HepG2 (cell line): ENCODE data around the gene ANKRD12. TPM values are rescaled to one million over a fixed set of nuclear protein-coding genes. Genes with fewer than 3 reads are reported as not detected.

Source experiments
- JARID2 ChIP-seq: sonication (generic); formaldehyde crosslinking; IDR thresholded peaks from 2 replicates; pipeline ENCODE4 v1.8.1; 2023; ENCODE audit warnings: missing genetic modification reagents, inconsistent platforms; ENCODE audit not compliant: insufficient replicate concordance
- MBD4 ChIP-seq: IDR thresholded peaks from 2 replicates; pipeline ENCODE4 v1.6.1; 2012; ENCODE audit warnings: low read length, inconsistent platforms, borderline replicate concordance
- RFX3 ChIP-seq: IDR thresholded peaks from 2 replicates; pipeline ENCODE4 v1.6.1; 2016; ENCODE audit warnings: missing biosample characterization, missing genetic modification reagents
- SMAD9 ChIP-seq: sonication (generic); formaldehyde crosslinking; IDR thresholded peaks from 2 replicates; pipeline ENCODE4 v1.5.1; 2020; ENCODE audit warnings: mild to moderate bottlenecking, missing genetic modification reagents
- STAG1 ChIP-seq: sonication (generic); formaldehyde crosslinking; IDR thresholded peaks from 2 replicates; pipeline ENCODE4 v1.4.0; 2020; ENCODE audit warnings: missing genetic modification reagents
- ZNF383 ChIP-seq: sonication (generic); formaldehyde crosslinking; IDR thresholded peaks from 2 replicates; pipeline ENCODE4 v1.4.0; 2020; ENCODE audit warnings: missing genetic modification reagents, mild to moderate bottlenecking, borderline replicate concordance
- polyA plus RNA-seq, 8 experiments: library from polyadenylated mRNA; depleted of rRNA in 3 of 8; stranded (reverse) in 7 of 8; unstranded in 1 of 8; fragments of >200 nt; fragmentation: Illumina TruSeq in 4 of 8; extraction: Trizol in 4 of 8; gene quantifications; 2 replicates each; pipeline versions ENCODE4 v1.2.1 to v1.2.3, GENCODE V29; 2011 to 2016; ENCODE audit warnings: low read depth in 4 of 8, missing spikeins in 1 of 8, mixed read lengths in 1 of 8; ENCODE audit not compliant: insufficient read depth in 1 of 8
- total RNA-seq, 5 experiments: library from RNA; depleted of rRNA; stranded (reverse); fragments of >200 nt; fragmentation: Illumina TruSeq; extraction: Trizol; gene quantifications; 2 replicates each; pipeline ENCODE4 v1.2.3, GENCODE V29; 2016; ENCODE audit warnings: low read depth in 1 of 5
- TF ChIP-seq, protein P1 (sequence below): sonication (generic); formaldehyde crosslinking; IDR thresholded peaks from 2 replicates; pipeline ENCODE4 v1.4.0; 2020; ENCODE audit warnings: missing genetic modification reagents, borderline replicate concordance
- TF ChIP-seq, protein P2 (sequence below): sonication (generic); formaldehyde crosslinking; IDR thresholded peaks from 2 replicates; pipeline ENCODE4 v1.4.0; 2020; ENCODE audit warnings: missing genetic modification reagents, borderline replicate concordance
- TF ChIP-seq, protein P3 (sequence below): sonication (generic); formaldehyde crosslinking; IDR thresholded peaks from 2 replicates; pipeline ENCODE4 v1.5.0; 2020; ENCODE audit warnings: mild to moderate bottlenecking, missing genetic modification reagents

The ANKRD12 gene
- total and polyA plus RNA-seq, 2 of the 13 experiments (the other 11 are each of a cell fraction or from before 2014, with no cell fraction given): 6.0 to 23.2 TPM

DNA sequence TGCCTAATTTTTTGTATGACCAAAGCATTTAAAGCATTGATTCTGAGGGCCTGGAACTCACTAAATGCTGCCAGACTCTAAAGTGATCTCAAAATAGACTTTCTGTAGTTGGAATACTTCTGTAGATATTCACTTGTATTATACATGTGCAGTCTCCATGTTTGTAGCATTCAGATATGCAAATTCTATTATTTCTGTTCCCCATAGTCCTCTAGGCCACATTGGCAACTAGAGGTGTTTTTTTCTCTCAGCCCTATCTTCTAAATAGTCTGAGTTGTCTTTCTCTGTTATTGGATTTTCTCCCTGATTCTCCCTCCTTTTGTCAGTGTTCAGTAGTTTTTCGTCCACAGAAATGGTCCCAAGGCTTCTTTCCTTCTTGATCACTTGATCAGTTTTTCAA, 38.5 kb downstream of the ANKRD12 start (continued):
- TF ChIP-seq, protein P1, sequence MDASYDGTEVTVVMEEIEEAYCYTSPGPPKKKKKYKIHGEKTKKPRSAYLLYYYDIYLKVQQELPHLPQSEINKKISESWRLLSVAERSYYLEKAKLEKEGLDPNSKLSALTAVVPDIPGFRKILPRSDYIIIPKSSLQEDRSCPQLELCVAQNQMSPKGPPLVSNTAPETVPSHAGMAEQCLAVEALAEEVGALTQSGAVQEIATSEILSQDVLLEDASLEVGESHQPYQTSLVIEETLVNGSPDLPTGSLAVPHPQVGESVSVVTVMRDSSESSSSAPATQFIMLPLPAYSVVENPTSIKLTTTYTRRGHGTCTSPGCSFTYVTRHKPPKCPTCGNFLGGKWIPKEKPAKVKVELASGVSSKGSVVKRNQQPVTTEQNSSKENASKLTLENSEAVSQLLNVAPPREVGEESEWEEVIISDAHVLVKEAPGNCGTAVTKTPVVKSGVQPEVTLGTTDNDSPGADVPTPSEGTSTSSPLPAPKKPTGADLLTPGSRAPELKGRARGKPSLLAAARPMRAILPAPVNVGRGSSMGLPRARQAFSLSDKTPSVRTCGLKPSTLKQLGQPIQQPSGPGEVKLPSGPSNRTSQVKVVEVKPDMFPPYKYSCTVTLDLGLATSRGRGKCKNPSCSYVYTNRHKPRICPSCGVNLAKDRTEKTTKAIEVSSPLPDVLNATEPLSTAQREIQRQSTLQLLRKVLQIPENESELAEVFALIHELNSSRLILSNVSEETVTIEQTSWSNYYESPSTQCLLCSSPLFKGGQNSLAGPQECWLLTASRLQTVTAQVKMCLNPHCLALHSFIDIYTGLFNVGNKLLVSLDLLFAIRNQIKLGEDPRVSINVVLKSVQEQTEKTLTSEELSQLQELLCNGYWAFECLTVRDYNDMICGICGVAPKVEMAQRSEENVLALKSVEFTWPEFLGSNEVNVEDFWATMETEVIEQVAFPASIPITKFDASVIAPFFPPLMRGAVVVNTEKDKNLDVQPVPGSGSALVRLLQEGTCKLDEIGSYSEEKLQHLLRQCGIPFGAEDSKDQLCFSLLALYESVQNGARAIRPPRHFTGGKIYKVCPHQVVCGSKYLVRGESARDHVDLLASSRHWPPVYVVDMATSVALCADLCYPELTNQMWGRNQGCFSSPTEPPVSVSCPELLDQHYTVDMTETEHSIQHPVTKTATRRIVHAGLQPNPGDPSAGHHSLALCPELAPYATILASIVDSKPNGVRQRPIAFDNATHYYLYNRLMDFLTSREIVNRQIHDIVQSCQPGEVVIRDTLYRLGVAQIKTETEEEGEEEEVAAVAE: no peak
- TF ChIP-seq RFX3 (CRISPR knock-in tag) (no peak), JARID2 (CRISPR knock-in tag) (no peak), ZNF383 (no peak), SMAD9 (CRISPR knock-in tag) (no peak), STAG1 (CRISPR knock-in tag) (no peak), MBD4 (no peak)
- TF ChIP-seq, protein P2, sequence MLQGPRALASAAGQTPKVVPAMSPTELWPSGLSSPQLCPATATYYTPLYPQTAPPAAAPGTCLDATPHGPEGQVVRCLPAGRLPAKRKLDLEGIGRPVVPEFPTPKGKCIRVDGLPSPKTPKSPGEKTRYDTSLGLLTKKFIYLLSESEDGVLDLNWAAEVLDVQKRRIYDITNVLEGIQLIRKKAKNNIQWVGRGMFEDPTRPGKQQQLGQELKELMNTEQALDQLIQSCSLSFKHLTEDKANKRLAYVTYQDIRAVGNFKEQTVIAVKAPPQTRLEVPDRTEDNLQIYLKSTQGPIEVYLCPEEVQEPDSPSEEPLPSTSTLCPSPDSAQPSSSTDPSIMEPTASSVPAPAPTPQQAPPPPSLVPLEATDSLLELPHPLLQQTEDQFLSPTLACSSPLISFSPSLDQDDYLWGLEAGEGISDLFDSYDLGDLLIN (CRISPR knock-in tag): no peak
- TF ChIP-seq, protein P3, sequence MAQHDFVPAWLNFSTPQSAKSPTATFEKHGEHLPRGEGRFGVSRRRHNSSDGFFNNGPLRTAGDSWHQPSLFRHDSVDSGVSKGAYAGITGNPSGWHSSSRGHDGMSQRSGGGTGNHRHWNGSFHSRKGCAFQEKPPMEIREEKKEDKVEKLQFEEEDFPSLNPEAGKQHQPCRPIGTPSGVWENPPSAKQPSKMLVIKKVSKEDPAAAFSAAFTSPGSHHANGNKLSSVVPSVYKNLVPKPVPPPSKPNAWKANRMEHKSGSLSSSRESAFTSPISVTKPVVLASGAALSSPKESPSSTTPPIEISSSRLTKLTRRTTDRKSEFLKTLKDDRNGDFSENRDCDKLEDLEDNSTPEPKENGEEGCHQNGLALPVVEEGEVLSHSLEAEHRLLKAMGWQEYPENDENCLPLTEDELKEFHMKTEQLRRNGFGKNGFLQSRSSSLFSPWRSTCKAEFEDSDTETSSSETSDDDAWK (CRISPR knock-in tag): no peak
